ENCODE data around the gene HOXB3. TPM values are rescaled to one million over a fixed set of nuclear protein-coding genes. Genes with fewer than 3 reads are reported as not detected.

The HOXB3 gene
- polyA plus RNA-seq, 1 donor from 2014 or later = not detected

GRCh38 chr17:48610282-48611211, 20.5 kb upstream of the HOXB3 start, which contains the start of gene HOXB7:
Gene HOXB7, minus strand, starts transcription at chr17:48611017. Its CDS starts 99 bp downstream, at chr17:48610918.
- Histone ChIP-seq H3K9ac (ENCODE audit: low read length) (no peak within 1 kb of the TSS), H4K20me1 (ENCODE audit: insufficient read depth) (no peaks in the 10 kb centered on the region), H3K9me2 (ENCODE audit: insufficient read depth, low read length) (no peaks in the 10 kb centered on the region), H3K79me2 (replicated peaks; ENCODE audit: insufficient read depth, low read length) (no peaks in the 10 kb centered on the region), H3K9me3 (ENCODE audit: low read length) (peaks cover 8% of the 10 kb centered on the region), H2AFZ (ENCODE audit: low read depth, low read length) (no peak within 1 kb of the TSS), H3F3A (ENCODE audit: insufficient read depth, low read length, poor library complexity, severe bottlenecking) (no peaks in the 10 kb centered on the region), H3K36me3 (ENCODE audit: insufficient read depth, low read length) (no peaks in the 10 kb centered on the region), H3K27ac (ENCODE audit: low read length) (no peak within 1 kb of the TSS), H3K4me3 (ENCODE audit: low read length) (no peak within 1 kb of the TSS), H3K4me2 (ENCODE audit: low read length) (no peak within 1 kb of the TSS), H3K27me3 (ENCODE audit: insufficient read depth, low read depth, low read length) (peaks cover 99% of the 10 kb centered on the region)
- TF ChIP-seq MXI1 (conservative IDR thresholded peaks at IDR 0.05; ENCODE audit: poor library complexity, severe bottlenecking) = no peak
- TF ChIP-seq RAD21 (conservative IDR thresholded peaks at IDR 0.05) = no peak
- no peak for TF ChIP-seq SMC3 (conservative IDR thresholded peaks at IDR 0.05; ENCODE audit: poor library complexity)
- TF ChIP-seq EP300 (conservative IDR thresholded peaks at IDR 0.05; ENCODE audit: poor library complexity, severe bottlenecking) = no peak
- TF ChIP-seq TAF1 (IDR thresholded peaks at IDR 0.05; ENCODE audit: low read depth) = no peak
- peak; percentile 98 for TF ChIP-seq EZH2 (IDR thresholded peaks at IDR 0.05; ENCODE audit: borderline replicate concordance, insufficient read depth, low read length, poor library complexity, severe bottlenecking)
- TF ChIP-seq REST (IDR thresholded peaks at IDR 0.05; ENCODE audit: borderline replicate concordance) = no peak
- no peak for TF ChIP-seq CTCF (IDR thresholded peaks at IDR 0.05; ENCODE audit: poor library complexity, severe bottlenecking)

GRCh38 chr17:48609759-48610281, 19.8 kb upstream of the HOXB3 start:
- Histone ChIP-seq H4K20me1 (ENCODE audit: insufficient read depth) (no peaks in the 10 kb centered on the region), H3F3A (ENCODE audit: insufficient read depth, low read length, poor library complexity, severe bottlenecking) (no peaks in the 10 kb centered on the region), H3K9ac (ENCODE audit: low read length) (no peak overlapping the region), H3K27ac (ENCODE audit: low read length) (no peak overlapping the region), H3K9me2 (ENCODE audit: insufficient read depth, low read length) (no peaks in the 10 kb centered on the region), H3K36me3 (ENCODE audit: insufficient read depth, low read length) (no peaks in the 10 kb centered on the region), H3K9me3 (ENCODE audit: low read length) (peaks cover 9% of the 10 kb centered on the region), H3K4me2 (ENCODE audit: low read length) (no peak overlapping the region), H3K4me3 (ENCODE audit: low read length) (no peak overlapping the region), H2AFZ (ENCODE audit: low read depth, low read length) (no peak overlapping the region), H3K27me3 (ENCODE audit: insufficient read depth, low read depth, low read length) (peaks cover 99% of the 10 kb centered on the region), H3K79me2 (replicated peaks; ENCODE audit: insufficient read depth, low read length) (no peaks in the 10 kb centered on the region)
- no peak for TF ChIP-seq SMC3 (conservative IDR thresholded peaks at IDR 0.05; ENCODE audit: poor library complexity)
- TF ChIP-seq CTCF (IDR thresholded peaks at IDR 0.05; ENCODE audit: poor library complexity, severe bottlenecking) = no peak
- TF ChIP-seq RAD21 (conservative IDR thresholded peaks at IDR 0.05) = no peak
- TF ChIP-seq EZH2 (IDR thresholded peaks at IDR 0.05; ENCODE audit: borderline replicate concordance, insufficient read depth, low read length, poor library complexity, severe bottlenecking) = no peak

All from neural cell (in vitro differentiated cells).